ENCODE data around the gene CCNY.

DNA sequence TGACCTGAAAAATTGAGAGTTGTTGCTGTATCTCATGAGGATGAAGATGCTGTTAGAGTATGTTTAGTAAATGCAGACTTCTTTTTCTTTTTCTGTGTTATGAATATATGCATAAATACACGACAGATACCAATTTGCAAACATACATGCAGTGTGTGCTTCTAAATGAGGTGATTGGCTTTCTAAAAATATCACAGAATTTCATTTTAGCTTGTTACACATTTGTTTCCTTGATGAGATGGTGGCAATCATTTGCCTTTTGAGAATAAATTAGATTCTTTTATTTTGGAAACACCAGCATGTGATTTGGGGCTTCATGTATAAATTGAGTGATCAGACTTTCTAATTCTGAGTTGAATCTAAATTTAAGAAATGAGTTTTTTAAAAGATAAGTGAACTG lies 29.7 kb downstream of the CCNY start:
- TF ChIP-seq, protein P1, sequence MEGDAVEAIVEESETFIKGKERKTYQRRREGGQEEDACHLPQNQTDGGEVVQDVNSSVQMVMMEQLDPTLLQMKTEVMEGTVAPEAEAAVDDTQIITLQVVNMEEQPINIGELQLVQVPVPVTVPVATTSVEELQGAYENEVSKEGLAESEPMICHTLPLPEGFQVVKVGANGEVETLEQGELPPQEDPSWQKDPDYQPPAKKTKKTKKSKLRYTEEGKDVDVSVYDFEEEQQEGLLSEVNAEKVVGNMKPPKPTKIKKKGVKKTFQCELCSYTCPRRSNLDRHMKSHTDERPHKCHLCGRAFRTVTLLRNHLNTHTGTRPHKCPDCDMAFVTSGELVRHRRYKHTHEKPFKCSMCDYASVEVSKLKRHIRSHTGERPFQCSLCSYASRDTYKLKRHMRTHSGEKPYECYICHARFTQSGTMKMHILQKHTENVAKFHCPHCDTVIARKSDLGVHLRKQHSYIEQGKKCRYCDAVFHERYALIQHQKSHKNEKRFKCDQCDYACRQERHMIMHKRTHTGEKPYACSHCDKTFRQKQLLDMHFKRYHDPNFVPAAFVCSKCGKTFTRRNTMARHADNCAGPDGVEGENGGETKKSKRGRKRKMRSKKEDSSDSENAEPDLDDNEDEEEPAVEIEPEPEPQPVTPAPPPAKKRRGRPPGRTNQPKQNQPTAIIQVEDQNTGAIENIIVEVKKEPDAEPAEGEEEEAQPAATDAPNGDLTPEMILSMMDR (IDR thresholded peaks at IDR 0.05; ENCODE audit: insufficient read depth, low read depth, low read length), result no peak
- no peak for TF ChIP-seq EZH2 (IDR thresholded peaks at IDR 0.05; ENCODE audit: insufficient read depth, low read length)

Data from astrocyte (in vitro differentiated cells and primary cell).